Transverse colon (tissue), 4 donors: Measurements from ENCODE around the gene FSTL5. TPM values are rescaled to one million over a fixed set of nuclear protein-coding genes. Genes with fewer than 3 reads are reported as not detected.

Experiments used
- DNase-seq: peaks from one replicate; pipeline ENCODE4 v3.0.0-alpha.2; 2019
- H3K27ac ChIP-seq, 4 donors: fragments of 200-600 bp; sonication (generic); 2 replicates each; pipeline ENCODE4 v1.5.1; 2016 to 2018; ENCODE audit warnings: inconsistent platforms in 4 of 4
- H3K27me3 ChIP-seq: fragments of 200-600 bp; sonication (generic); 2 replicates; pipeline ENCODE4 v1.5.1; 2017; ENCODE audit warnings: inconsistent platforms
- H3K36me3 ChIP-seq, 4 donors: fragments of 200-600 bp; sonication (generic); 2 replicates each; pipeline ENCODE4 v1.5.1; 2017 to 2019; ENCODE audit warnings: inconsistent platforms in 4 of 4
- H3K4me1 ChIP-seq, 4 donors: fragments of 200-600 bp; sonication (generic); 2 replicates each; pipeline ENCODE4 v1.5.1; 2017 to 2020; ENCODE audit warnings: inconsistent platforms in 4 of 4
- H3K4me3 ChIP-seq, 4 donors: fragments of 200-600 bp; sonication (generic); 1 replicate in 1 of 4; 2 replicates in 3 of 4; pipeline versions ENCODE4 v1.5.1 to v1.6.1; 2017 to 2019; ENCODE audit warnings: inconsistent platforms in 4 of 4
- H3K9me3 ChIP-seq, 2 donors: fragments of 200-600 bp; sonication (generic); 2 replicates each; pipeline ENCODE4 v1.5.1; 2017 to 2019; ENCODE audit warnings: inconsistent platforms in 2 of 2
- CTCF ChIP-seq, 5 experiments: fragments of 200-600 bp in 3 of 5; fragments of 450-650 bp in 2 of 5; sonication (generic) in 3 of 5; IDR thresholded peaks; 1 replicate in 2 of 5; 2 replicates in 3 of 5; pipeline ENCODE4 v1.5.1; 2016 to 2017; ENCODE audit warnings: antibody characterized with exemption in 5 of 5, inconsistent platforms in 3 of 5, mild to moderate bottlenecking in 2 of 5, moderate library complexity in 1 of 5
- EP300 ChIP-seq: sonication (generic); formaldehyde crosslinking; IDR thresholded peaks from one replicate; pipeline ENCODE4 v1.6.1; 2017; ENCODE audit warnings: antibody characterized with exemption, low read depth
- POLR2A ChIP-seq: fragments of 450-650 bp; IDR thresholded peaks from one replicate; pipeline ENCODE4 v1.6.1; 2016; ENCODE audit warnings: antibody characterized with exemption, mild to moderate bottlenecking, moderate library complexity
- POLR2AphosphoS5 ChIP-seq, 3 donors: sonication (generic); formaldehyde crosslinking; IDR thresholded peaks; one replicate each; pipeline ENCODE4 v1.6.1; 2016; ENCODE audit warnings: antibody characterized with exemption in 3 of 3
- WGBS, 2 donors: methylation state at CpG; one replicate each; pipeline ENCODE4 v1.1.5; 2018; ENCODE audit warnings: low coverage in 1 of 2; 5-methylcytosine and 5-hydroxymethylcytosine counted together
- in situ Hi-C, 4 donors: fragments of 200-750 bp; cut with MboI; loops; one replicate each; pipeline versions ENCODE4 v1.15.0 to v1.15.1; 2017; ENCODE audit warnings: low sequenced_read_pairs in 3 of 4, low pct_ligation_motif_present in 1 of 4, low pct_unique_long_range_greater_than_20kb in 1 of 4
- intact Hi-C: fragments of 100-400 bp; cut with DNase I; formaldehyde crosslinking; loops from one replicate; pipeline ENCODE4 v1.15.1; 2023; ENCODE audit warnings: low total_unique reads
- total RNA-seq, 4 donors: library from RNA; depleted of rRNA; stranded (reverse); fragments of >200 nt; gene quantifications; one replicate each; pipeline ENCODE4 v1.1.0, GENCODE V29; 2016

The FSTL5 gene
- total RNA-seq, 4 donors from 2014 or later, result 0.14 to 0.16 TPM; not detected in 2

DNA sequence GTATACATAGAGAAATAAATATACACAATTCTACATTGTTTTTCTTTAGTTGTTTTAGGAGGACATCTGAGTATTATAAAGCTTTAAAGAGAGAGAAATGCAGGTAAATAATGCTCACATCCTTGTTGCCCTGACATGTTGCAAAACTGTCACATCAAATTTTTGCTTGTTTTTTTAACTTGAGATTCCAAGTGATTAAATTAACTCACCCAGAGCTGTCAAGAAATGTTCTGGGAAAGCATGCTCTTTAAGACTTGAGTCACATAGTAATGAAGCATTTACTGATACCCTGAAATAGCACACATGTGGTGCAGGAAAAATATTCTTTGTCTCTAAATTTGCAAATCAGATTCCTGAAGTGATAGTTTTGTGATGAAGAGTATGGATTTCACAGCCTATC is 665.6 kb downstream of the FSTL5 start:
- no peaks in the 10 kb centered on the region for H3K9me3 ChIP-seq
- in situ Hi-C loops (no loop called here), intact Hi-C loops (no loop called here)
- H3K4me3 ChIP-seq, result no peak overlapping the region
- no peak for TF ChIP-seq POLR2A
- no peak for TF ChIP-seq POLR2AphosphoS5 (IDR thresholded peaks at IDR 0.05)
- TF ChIP-seq CTCF (IDR thresholded peaks at IDR 0.05), result no peak
- no peak for TF ChIP-seq EP300
- no peaks in the 10 kb centered on the region for H3K4me1 ChIP-seq
- no peak overlapping the region for H3K27ac ChIP-seq
- H3K27me3 ChIP-seq, result no peaks in the 10 kb centered on the region
- H3K36me3 ChIP-seq, result no peaks in the 10 kb centered on the region
- DNase-seq, result no peak

DNA sequence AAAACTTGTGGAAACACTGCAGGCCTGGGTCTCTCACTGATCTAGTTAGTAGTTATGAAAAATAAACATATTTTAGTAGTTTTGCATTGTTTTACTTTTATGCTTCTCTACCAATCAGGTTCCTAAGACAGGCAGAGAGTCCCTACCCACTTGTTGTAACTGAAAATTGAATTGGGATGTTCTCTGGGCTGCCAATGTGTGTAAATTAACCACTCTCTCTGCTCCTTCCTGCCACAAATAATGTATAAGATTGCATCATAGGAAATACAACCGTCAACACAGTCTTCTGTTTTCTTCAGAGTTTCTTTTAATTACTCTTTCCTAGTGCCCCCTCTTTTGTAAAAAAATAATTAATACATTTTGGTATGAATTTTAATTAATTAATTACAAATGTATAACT is 677.3 kb downstream of the FSTL5 start:
- WGBS, 2 donors, result 38% methylated on average over 1 of the region's 1 CpG
- TF ChIP-seq CTCF (IDR thresholded peaks at IDR 0.05) (no peak), EP300 (no peak), POLR2AphosphoS5 (IDR thresholded peaks at IDR 0.05) (no peak), POLR2A (no peak)
- H3K9me3 ChIP-seq, result no peaks in the 10 kb centered on the region
- H3K36me3 ChIP-seq, result no peaks in the 10 kb centered on the region
- no peak overlapping the region for H3K27ac ChIP-seq
- in situ Hi-C loops, result no loop called here
- no peaks in the 10 kb centered on the region for H3K4me1 ChIP-seq
- H3K4me3 ChIP-seq, result no peak overlapping the region
- no peaks in the 10 kb centered on the region for H3K27me3 ChIP-seq
- no peak for DNase-seq
- intact Hi-C loops, result no loop called here

DNA sequence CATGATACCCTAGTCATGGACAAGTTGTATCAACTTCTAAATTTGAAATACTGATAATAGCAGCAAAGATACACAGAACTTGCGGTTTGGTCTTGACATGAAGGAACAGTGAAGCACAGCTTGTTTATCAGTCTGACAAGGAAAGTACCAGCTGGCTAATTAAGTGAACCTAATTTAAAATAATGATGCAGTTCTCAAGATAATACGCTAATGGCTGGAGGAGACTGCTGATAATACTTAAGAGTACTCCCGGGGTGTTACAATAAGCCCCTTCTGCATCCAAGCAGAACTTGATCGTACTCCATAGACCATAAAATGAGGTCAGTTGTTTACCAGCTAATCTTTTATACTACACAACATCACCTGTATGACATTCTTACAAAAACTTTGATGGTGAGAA is 697.5 kb downstream of the FSTL5 start:
- intact Hi-C loops, result no loop called here
- no peak for DNase-seq
- Histone ChIP-seq H3K27me3 (no peaks in the 10 kb centered on the region), H3K4me1 (no peaks in the 10 kb centered on the region), H3K36me3 (no peaks in the 10 kb centered on the region), H3K4me3 (no peak overlapping the region), H3K9me3 (no peaks in the 10 kb centered on the region), H3K27ac (no peak overlapping the region)
- in situ Hi-C loops, result no loop called here
- WGBS, 2 donors, result 67 to 72% methylated on average over 4 of the region's 4 CpGs
- no peak for TF ChIP-seq POLR2AphosphoS5 (IDR thresholded peaks at IDR 0.05)
- TF ChIP-seq CTCF (IDR thresholded peaks at IDR 0.05), result no peak
- TF ChIP-seq EP300, result no peak
- no peak for TF ChIP-seq POLR2A

GRCh38 chr4:161463436-161463835 is 700.4 kb downstream of the FSTL5 start:
- TF ChIP-seq EP300, result no peak
- no peak for TF ChIP-seq POLR2A
- no peak for TF ChIP-seq CTCF (IDR thresholded peaks at IDR 0.05)
- TF ChIP-seq POLR2AphosphoS5 (IDR thresholded peaks at IDR 0.05), result no peak
- H3K4me3 ChIP-seq, result no peak overlapping the region
- no peaks in the 10 kb centered on the region for H3K9me3 ChIP-seq
- H3K27ac ChIP-seq, result no peak overlapping the region
- in situ Hi-C loops, result no loop called here
- no peaks in the 10 kb centered on the region for H3K36me3 ChIP-seq
- intact Hi-C loops, result no loop called here
- WGBS, 2 donors, result 73 to 78% methylated on average over 2 of the region's 2 CpGs
- DNase-seq, result no peak
- no peaks in the 10 kb centered on the region for H3K4me1 ChIP-seq
- no peaks in the 10 kb centered on the region for H3K27me3 ChIP-seq
